Choroid plexus epithelial cell (primary cell): Measurements from ENCODE around the gene BICDL2.
"Not testable (repeated sequence)": the region's sequence is repeated elsewhere in the genome, so short reads cannot be mapped to it uniquely, and the experiment has no call there.

Experiments used
- DNase-seq: peaks from one replicate; pipeline ENCODE4 v3.0.0-alpha.2; 2010; ENCODE audit warnings: low read depth
- H3K4me3 ChIP-seq: 2 replicates; pipeline ENCODE4 v1.5.1; 2011; ENCODE audit warnings: low read depth, mild to moderate bottlenecking, control low read depth, low read length, moderate library complexity
- TF ChIP-seq, protein P1 (sequence below): conservative IDR thresholded peaks from 2 replicates; pipeline ENCODE4 v1.5.1; 2011; ENCODE audit warnings: low read depth, mild to moderate bottlenecking, control low read depth, inconsistent platforms, low read length, moderate library complexity

The BICDL2 gene

GRCh38 chr16:3075523-3075915 is 38.8 kb upstream of the BICDL2 start:
- H3K4me3 ChIP-seq: no peak overlapping the region
- TF ChIP-seq, protein P1, sequence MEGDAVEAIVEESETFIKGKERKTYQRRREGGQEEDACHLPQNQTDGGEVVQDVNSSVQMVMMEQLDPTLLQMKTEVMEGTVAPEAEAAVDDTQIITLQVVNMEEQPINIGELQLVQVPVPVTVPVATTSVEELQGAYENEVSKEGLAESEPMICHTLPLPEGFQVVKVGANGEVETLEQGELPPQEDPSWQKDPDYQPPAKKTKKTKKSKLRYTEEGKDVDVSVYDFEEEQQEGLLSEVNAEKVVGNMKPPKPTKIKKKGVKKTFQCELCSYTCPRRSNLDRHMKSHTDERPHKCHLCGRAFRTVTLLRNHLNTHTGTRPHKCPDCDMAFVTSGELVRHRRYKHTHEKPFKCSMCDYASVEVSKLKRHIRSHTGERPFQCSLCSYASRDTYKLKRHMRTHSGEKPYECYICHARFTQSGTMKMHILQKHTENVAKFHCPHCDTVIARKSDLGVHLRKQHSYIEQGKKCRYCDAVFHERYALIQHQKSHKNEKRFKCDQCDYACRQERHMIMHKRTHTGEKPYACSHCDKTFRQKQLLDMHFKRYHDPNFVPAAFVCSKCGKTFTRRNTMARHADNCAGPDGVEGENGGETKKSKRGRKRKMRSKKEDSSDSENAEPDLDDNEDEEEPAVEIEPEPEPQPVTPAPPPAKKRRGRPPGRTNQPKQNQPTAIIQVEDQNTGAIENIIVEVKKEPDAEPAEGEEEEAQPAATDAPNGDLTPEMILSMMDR: no peak
- no peak for DNase-seq

DNA sequence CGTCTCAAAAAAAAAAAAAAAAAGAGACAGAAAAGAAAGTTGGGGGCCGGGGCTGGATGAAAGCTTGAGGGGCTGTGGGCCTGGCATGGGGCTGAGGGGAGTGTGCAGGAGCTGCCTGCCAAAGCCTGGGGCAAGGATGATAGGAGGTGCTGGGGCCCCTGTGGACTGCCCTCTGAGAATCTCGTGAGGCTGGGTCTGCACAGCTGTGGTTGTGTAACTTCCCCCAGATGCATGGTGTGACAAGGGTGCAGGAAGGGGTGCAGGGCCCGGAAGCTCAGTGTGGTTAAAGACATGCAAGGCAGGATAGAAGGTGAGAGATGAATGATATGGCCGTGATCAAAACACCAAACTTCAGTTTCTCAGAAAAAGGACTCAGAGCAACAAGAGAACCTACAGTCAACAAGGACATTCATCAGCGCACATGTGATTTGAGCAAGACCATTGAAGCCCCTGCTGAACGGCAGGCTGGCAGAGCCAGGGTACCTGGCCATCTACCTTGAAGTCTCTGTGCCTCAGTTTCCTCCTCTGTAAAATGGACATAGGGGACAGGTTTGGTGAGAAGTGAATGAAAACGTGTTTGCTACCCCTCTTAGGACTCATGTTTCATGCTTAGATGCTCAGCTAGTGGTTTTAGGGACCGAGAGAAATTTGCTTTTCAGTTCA is 38.2 kb upstream of the BICDL2 start:
- TF ChIP-seq, protein P1: no peak
- DNase-seq: no peak
- H3K4me3 ChIP-seq: no peak overlapping the region

DNA sequence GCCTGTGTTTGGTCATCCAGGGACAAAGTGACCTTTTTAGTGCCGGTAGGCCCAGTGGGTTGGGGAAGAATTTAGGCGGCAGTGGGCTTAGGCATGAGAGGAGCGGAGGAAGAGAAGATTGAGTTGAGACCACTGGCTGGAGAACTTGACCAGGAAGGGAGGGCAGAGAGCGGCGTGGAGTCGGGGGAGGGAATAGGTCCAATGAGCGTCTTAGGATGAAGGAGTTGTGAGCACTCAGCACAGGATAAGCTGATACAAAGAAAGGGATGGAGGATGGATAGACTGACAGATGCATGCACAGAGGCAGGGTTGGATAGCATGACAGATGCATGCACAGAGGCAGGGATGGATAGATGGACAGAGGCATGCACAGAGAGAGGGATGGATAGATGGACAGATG is 36.7 kb upstream of the BICDL2 start:
- no peak for DNase-seq
- TF ChIP-seq, protein P1: no peak
- H3K4me3 ChIP-seq: no peak overlapping the region

DNA sequence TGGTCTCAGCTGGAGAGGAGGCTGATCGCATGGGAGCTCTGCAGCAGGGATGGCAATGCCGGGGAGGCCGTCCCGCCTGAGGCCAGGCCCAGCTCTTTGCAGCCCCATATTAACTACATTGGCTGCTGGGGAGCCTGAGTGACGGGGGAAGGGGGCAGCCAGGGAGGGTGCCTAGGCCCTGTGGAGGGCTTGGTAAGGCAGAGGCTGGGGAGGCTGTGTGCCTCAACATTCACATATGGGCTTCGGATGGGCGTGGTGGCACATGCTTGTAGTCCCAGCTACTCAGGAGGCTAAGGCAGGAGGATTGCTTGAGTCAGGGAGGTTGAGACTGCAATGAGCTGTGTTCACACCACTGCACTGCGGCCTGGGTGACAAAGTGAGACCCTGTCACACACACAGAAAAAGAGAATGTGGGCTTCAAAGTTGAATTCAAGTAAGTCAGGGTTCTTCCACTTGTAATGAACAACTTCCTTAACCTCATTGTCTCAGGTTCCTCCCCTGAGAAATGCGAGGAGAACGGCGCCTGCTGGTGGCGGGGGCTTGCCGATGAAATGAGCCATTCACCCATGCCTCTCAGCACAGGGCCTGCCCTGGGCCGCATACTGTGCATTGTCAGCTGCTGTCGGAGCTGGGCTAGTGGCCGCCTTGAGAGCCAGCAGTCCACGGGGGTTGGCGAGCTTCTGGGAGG is 36.0 kb upstream of the BICDL2 start:
- not testable (repeated sequence) for DNase-seq, H3K4me3 ChIP-seq

GRCh38 chr16:3072148-3072547 is 35.4 kb upstream of the BICDL2 start:
- not testable (repeated sequence) for DNase-seq, H3K4me3 ChIP-seq

GRCh38 chr16:3071655-3072054 is 34.9 kb upstream of the BICDL2 start:
- no peak overlapping the region for H3K4me3 ChIP-seq
- TF ChIP-seq, protein P1: no peak
- no peak for DNase-seq

DNA sequence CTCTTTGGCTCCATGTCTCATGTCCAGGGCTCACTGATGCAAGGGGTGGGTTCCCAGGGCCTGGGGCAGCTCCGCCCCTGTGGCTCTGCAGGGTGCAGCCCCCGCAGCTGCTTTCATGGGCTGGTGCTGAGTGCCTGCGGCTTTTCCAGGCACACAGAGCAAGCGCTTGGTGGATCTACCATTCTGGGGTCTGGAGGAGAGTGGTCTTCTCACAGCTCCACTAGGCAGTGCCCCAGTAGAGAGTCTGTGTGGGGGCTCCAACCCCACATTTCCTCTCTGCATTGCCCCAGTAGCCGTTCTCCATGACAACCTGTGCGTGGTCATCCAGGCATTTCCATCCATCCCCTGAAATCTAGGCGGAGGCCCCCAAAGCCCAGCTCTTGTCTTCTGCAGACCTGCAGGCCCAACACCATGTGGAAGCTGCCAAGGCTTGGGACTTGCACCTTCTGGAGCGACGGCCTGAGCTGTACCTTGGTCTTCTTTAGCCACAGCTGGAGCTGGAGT is 33.9 kb upstream of the BICDL2 start:
- TF ChIP-seq, protein P1: no peak
- no peak overlapping the region for H3K4me3 ChIP-seq
- no peak for DNase-seq

DNA sequence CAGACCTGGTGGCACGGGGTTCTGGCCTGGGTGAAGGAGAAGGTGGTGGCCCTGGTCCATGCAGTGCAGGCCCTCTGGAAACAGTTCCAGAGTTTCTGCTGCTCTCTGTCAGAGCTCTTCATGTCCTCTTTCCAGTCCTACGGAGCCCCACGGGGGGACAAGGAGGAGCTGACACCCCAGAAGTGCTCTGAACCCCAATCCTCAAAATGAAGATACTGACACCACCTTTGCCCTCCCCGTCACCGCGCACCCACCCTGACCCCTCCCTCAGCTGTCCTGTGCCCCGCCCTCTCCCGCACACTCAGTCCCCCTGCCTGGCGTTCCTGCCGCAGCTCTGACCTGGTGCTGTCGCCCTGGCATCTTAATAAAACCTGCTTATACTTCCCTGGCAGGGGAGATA is 32.4 kb upstream of the BICDL2 start:
- DNase-seq, H3K4me3 ChIP-seq: not testable (repeated sequence)
